ENCODE data around the gene MTRR.
"Not testable (repeated sequence)": the region's sequence is repeated elsewhere in the genome, so short reads cannot be mapped to it uniquely, and the experiment has no call there.

MTRR gene

GRCh38 chr5:7897014-7897600, 28.2 kb downstream of the MTRR start:
- DNase-seq (ENCODE audit: low read depth) = peak; percentile 14

GRCh38 chr5:7902201-7902600, 33.3 kb downstream of the MTRR start:
- no peak for DNase-seq (ENCODE audit: low read depth)

DNA sequence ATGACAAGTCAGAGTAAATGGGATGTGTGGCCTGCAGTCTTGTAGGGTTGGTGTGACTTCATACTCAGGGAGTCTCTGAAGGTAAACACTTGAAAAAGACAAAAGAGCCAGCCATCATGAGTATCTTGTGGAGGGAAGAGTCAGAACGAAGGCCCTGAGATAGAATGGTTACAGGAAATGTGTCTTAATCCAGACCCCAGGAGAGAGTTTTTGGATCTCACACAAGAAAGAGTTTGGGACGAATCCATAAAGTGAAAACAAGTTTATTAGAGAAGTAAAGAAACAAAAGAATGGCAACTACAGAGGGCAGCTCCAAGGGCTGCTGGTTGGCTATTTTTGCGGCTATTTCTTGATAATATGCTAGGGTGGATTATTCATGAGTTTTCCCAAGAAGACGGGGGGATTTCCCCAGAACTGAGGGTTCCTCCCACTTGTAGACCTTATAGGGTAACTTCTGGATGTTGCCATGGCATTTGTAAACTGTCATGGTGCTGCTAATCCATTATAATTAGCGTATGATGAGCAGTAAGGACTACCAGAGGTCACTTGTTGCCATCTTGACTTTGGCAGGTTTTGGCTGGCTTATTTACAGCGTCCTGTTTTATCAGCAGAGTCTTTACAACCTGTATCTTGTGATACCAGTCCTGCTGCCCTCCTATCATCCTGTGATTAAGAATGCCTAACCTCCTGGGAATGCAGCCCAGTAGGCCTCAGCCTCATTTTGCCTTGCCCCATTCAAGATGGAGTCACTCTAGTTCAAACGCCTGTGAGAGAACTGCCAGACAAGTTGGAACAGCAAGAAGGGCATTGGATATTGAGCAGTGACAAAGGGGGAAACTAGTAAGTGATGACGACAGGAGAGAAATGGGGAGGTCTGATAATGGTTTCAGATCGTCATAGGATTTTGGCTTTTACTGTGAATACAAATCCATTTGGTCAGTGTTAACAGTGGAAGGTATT, 34.0 kb downstream of the MTRR start:
- no peak for DNase-seq (ENCODE audit: low read depth)

DNA sequence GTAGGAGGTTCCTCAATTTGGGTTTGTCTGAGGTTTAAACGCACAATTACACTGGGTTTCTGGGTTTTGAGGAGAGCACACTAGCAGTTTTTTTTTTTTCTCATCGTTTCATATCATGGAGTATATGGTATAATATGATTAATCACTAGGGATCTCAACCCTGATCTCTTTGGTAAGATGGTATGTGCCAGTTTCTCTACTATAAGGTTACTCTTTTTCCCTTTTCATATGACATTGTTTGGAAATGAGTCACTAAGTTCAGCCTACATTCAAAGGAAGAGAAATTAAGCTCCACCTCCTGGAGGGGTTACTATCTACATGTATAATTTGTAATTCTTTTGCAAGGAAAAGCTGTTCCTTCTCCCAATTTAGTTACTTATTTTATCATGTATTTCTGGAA, 35.2 kb downstream of the MTRR start:
- DNase-seq (ENCODE audit: low read depth) = no peak

GRCh38 chr5:7907612-7908011, 38.7 kb downstream of the MTRR start:
- no peak for DNase-seq (ENCODE audit: low read depth)

GRCh38 chr5:7908317-7908716, 39.4 kb downstream of the MTRR start:
- DNase-seq (ENCODE audit: low read depth) = no peak

DNA sequence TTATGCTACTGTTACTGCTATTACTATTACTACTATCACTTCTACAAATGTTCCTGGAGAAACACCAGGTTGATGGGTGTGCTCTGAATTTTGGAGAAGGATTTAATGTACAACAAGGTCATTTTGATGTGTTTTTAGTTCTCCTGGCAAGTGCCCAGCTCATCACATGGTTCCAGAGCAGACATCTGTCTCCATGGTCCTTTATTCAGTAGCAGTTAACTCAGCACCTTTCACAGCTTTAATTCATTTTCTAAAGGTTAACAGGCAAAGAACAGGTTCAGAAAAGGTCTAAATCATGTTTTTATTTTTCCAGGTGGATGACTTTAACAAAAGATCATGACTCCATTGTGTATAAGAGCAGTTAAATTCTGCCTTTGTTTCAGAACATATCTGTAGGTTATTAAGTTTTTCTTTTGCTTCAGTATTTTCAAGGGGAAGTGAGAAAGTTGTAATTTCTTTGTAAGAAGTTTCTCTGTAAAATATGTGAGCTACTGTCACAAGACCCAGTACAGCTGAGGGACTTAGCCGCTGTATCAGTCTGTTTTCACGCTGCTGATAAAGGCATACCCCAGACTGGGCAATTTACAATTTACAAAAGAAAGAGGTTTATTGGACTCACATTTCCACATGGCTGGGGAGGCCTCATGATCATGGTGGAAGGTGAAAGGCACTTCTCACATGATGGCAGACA, 41.9 kb downstream of the MTRR start:
- no peak for DNase-seq (ENCODE audit: low read depth)

- not testable (repeated sequence) for DNase-seq (ENCODE audit: low read depth)
Observed at GRCh38 chr5:7911429-7911771, 42.5 kb downstream of the MTRR start.

- no peak for DNase-seq (ENCODE audit: low read depth)
Observed at GRCh38 chr5:7916171-7916804, 47.3 kb downstream of the MTRR start.

DNA sequence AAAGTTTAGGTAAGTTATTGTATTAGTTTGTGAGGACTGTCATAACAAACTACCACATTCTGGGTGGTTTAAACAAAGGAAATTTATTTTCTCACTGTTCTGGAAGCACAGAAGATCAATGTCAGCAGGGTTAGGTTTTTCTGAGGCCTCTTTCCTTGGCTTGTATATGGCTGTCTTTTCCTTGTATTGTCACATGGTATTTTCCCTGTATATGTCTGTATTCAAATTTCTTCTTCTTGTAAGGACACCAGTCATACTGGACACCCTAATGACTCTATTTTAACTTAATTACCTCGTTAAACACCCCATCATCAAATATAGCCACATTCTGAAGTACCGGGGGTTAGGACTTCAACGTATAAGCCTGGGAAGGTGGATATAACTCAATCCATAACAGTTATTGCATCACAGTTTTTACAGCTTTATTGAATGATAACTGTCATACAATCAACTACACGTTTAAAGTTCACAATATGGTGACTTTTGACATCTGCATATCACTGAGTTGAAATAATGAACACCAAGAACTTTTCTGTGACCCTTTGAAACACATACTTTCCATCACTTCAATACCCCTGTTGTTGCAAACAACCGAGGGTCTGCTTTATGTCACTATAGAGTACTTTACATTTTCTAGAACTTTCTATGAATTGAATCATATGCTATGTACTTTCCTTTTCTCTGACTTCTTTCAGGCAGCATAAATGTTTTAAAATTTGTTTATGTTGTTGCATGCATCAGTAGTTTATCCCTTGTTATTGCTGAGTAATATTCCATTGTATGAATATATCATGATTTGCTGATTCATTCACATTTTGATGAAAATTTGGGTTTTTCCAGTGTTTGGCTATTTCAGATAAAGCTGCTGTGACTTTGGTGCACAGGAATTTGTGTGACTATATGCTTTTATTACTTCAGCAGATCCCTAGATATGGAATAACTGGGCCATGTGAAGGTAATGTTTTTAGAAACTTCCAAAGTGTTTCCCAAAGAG, 48.5 kb downstream of the MTRR start:
- no peak for DNase-seq (ENCODE audit: low read depth)

GRCh38 chr5:7925961-7926695, 57.2 kb downstream of the MTRR start:
- DNase-seq (ENCODE audit: low read depth) = no peak

- no peak for DNase-seq (ENCODE audit: low read depth)
Observed at GRCh38 chr5:7926720-7927119, 57.8 kb downstream of the MTRR start.

GRCh38 chr5:7927466-7928375, 58.8 kb downstream of the MTRR start:
- DNase-seq (ENCODE audit: low read depth) = peak; percentile 8

GRCh38 chr5:7930011-7930410, 61.1 kb downstream of the MTRR start:
- DNase-seq (ENCODE audit: low read depth) = no peak

DNA sequence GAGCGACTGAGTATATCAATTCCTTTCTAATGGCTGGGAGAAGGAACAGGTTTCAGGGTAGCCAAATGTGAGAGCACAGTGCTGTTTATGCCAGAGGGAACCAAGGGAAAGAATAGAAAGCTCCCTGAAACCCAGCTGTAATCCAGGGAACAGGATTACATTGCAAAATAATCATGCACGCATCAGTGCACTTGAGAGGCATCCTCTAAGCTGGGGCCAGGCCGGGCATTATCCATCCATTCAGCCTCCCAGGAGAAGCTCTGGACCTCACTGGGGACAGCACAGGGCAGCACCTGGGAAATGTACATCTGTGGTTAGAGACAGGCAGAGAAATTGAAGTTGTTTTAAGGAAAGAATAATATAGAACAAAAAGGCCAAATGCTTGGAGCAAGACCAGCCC, 72.7 kb downstream of the MTRR start:
- DNase-seq (ENCODE audit: low read depth) = no peak

DNA sequence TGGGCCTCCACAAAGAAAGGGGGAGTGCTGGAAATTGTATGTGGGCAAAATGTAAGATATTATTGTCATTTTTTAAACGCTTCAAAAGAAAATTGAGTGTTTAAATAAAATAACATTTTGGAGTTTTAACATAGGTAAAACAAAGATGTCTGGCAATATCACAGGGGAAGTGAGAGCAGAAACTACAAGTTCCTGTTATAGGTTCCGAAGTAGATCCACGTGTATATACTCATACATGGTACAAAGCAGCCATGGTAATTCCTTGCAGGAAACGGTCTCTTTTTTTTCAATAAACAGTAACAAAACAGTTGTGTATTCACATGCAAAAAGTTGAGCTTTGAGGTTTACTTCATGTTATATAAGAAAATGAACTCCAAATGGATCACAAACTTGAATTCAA, 78.4 kb downstream of the MTRR start:
- no peak for DNase-seq (ENCODE audit: low read depth)
